ENCODE data around the gene ITGA6. TPM values are rescaled to one million over a fixed set of nuclear protein-coding genes. Genes with fewer than 3 reads are reported as not detected.

The ITGA6 gene
- total RNA-seq, 1 donor from 2014 or later: 35.3 TPM

DNA sequence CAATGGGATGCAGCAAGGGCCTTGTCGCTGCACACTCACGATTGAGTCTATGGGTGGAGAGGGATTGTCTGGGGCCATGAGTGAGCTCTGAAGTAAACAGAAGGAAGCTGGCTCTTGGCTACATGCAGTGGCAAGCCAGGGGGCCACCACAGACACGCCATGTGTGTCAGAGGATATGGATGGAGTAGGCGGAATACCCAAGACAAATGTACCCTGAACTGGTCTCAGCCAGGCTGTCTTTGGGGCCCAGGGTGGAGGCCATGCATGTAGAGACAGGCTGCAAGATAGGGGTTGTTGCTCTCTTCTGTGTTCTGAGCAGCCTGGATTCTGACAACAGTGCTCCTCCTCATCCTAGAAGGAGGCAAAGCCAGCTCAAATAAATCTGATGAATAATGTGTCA is 24.0 kb upstream of the ITGA6 start:
- H3K9me3 ChIP-seq (ENCODE audit: insufficient read depth, low read depth, low read length): no peaks in the 10 kb centered on the region
- no peaks in the 10 kb centered on the region for H4K20me1 ChIP-seq (ENCODE audit: insufficient read depth, low read length)
- peaks cover 6% of the 10 kb centered on the region for H3K4me1 Mint-ChIP-seq (ENCODE audit: low read depth, unreplicated experiment)
- H3K27ac Mint-ChIP-seq (ENCODE audit: unreplicated experiment): no peak overlapping the region
- peaks cover 1% of the 10 kb centered on the region for H3K9me3 Mint-ChIP-seq (ENCODE audit: unreplicated experiment)
- no peaks in the 10 kb centered on the region for H3K36me3 Mint-ChIP-seq (ENCODE audit: low read depth, unreplicated experiment)
- no peak overlapping the region for H3K4me3 Mint-ChIP-seq (ENCODE audit: unreplicated experiment)
- no peak for TF ChIP-seq EZH2 (IDR thresholded peaks at IDR 0.05; ENCODE audit: insufficient read depth, low read length)
- TF ChIP-seq, protein P1, sequence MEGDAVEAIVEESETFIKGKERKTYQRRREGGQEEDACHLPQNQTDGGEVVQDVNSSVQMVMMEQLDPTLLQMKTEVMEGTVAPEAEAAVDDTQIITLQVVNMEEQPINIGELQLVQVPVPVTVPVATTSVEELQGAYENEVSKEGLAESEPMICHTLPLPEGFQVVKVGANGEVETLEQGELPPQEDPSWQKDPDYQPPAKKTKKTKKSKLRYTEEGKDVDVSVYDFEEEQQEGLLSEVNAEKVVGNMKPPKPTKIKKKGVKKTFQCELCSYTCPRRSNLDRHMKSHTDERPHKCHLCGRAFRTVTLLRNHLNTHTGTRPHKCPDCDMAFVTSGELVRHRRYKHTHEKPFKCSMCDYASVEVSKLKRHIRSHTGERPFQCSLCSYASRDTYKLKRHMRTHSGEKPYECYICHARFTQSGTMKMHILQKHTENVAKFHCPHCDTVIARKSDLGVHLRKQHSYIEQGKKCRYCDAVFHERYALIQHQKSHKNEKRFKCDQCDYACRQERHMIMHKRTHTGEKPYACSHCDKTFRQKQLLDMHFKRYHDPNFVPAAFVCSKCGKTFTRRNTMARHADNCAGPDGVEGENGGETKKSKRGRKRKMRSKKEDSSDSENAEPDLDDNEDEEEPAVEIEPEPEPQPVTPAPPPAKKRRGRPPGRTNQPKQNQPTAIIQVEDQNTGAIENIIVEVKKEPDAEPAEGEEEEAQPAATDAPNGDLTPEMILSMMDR (IDR thresholded peaks at IDR 0.05; ENCODE audit: insufficient read depth, low read depth, low read length): no peak
- peaks cover 5% of the 10 kb centered on the region for H3K4me1 ChIP-seq (ENCODE audit: insufficient read depth, low read length)
- no peaks in the 10 kb centered on the region for H3K27me3 ChIP-seq (ENCODE audit: insufficient read depth, low read length)
- no peak overlapping the region for H3K9ac ChIP-seq (ENCODE audit: low read length)
- H3K27me3 Mint-ChIP-seq (ENCODE audit: low read depth, unreplicated experiment): no peaks in the 10 kb centered on the region
- no peaks in the 10 kb centered on the region for H3K79me2 ChIP-seq (ENCODE audit: insufficient read depth, low read length)
- no peak overlapping the region for H3K27ac ChIP-seq (ENCODE audit: low read depth, low read length)
- DNase-seq (ENCODE audit: low read depth): no peak
- no peak overlapping the region for H2AFZ ChIP-seq (ENCODE audit: low read depth, low read length)
- no peaks in the 10 kb centered on the region for H3K36me3 ChIP-seq (ENCODE audit: insufficient read depth, low read length)
- H3K4me2 ChIP-seq (ENCODE audit: low read length): no peak overlapping the region
- FAIRE-seq: no peak
- no peak overlapping the region for H3K4me3 ChIP-seq (ENCODE audit: insufficient read depth, low read depth, low read length)

DNA sequence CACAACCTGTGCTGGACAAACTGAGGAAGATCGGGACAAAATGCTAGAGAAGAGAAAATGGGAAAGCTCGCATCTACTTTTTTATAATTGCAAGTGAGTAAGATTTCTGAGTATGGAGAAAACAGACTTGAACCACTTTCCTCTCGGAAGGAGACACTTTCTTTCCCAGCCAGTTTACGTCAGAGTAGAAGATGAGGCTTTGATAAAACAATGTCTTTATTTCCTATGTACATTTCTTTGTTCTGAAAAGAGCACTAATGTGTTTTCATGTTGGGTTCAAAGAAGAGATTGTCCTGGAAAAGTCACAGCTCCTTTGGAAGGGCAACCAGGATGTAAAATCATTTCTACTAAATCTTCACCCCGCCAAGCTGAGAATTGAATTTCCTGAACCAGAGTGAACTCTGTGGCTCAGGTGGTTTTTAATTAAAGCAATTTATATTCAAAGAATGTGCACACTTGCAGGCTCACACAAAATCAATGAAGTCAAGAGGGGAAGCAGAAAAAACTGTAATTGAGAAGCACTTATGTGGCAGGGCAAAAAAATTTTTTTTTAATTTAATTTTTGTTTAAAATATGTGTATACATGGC is 23.4 kb upstream of the ITGA6 start:
- Mint-ChIP-seq H3K27me3 (ENCODE audit: low read depth, unreplicated experiment) (no peaks in the 10 kb centered on the region), H3K27ac (ENCODE audit: unreplicated experiment) (no peak overlapping the region), H3K4me1 (ENCODE audit: low read depth, unreplicated experiment) (peaks cover 6% of the 10 kb centered on the region), H3K9me3 (ENCODE audit: unreplicated experiment) (peaks cover 1% of the 10 kb centered on the region), H3K36me3 (ENCODE audit: low read depth, unreplicated experiment) (no peaks in the 10 kb centered on the region), H3K4me3 (ENCODE audit: unreplicated experiment) (no peak overlapping the region)
- H3K4me2 ChIP-seq (ENCODE audit: low read length): no peak overlapping the region
- DNase-seq (ENCODE audit: low read depth) (no peak), FAIRE-seq (no peak)
- no peak overlapping the region for H3K27ac ChIP-seq (ENCODE audit: low read depth, low read length)
- peaks cover 3% of the 10 kb centered on the region for H3K27me3 ChIP-seq (ENCODE audit: insufficient read depth, low read length)
- TF ChIP-seq EZH2 (IDR thresholded peaks at IDR 0.05; ENCODE audit: insufficient read depth, low read length): no peak
- TF ChIP-seq, protein P1 (IDR thresholded peaks at IDR 0.05; ENCODE audit: insufficient read depth, low read depth, low read length): no peak
- H3K9me3 ChIP-seq (ENCODE audit: insufficient read depth, low read depth, low read length): no peaks in the 10 kb centered on the region
- H3K4me1 ChIP-seq (ENCODE audit: insufficient read depth, low read length): peaks cover 5% of the 10 kb centered on the region
- no peak overlapping the region for H2AFZ ChIP-seq (ENCODE audit: low read depth, low read length)
- no peak overlapping the region for H3K4me3 ChIP-seq (ENCODE audit: insufficient read depth, low read depth, low read length)
- no peaks in the 10 kb centered on the region for H3K79me2 ChIP-seq (ENCODE audit: insufficient read depth, low read length)
- no peaks in the 10 kb centered on the region for H4K20me1 ChIP-seq (ENCODE audit: insufficient read depth, low read length)
- no peaks in the 10 kb centered on the region for H3K36me3 ChIP-seq (ENCODE audit: insufficient read depth, low read length)
- no peak overlapping the region for H3K9ac ChIP-seq (ENCODE audit: low read length)

DNA sequence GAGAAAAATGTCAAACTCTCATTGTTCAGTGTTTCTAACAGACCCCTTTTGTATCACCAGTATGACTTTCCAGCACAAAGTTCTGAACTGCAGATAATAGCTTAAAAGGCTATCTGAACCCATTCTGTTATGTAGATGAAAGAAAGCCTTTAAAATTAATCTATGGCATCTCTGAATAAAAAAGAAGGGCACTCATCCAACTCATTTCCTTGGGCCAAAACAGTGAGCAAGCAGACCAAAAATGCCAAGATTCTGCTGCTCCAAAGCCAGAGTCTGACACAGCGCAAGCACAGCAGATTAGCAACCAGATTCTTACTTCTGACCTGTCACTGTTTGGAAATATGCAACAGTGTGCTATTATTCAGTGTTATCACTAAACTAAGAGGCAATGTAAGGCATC is 22.6 kb upstream of the ITGA6 start:
- Mint-ChIP-seq H3K9me3 (ENCODE audit: unreplicated experiment) (peaks cover 1% of the 10 kb centered on the region), H3K4me3 (ENCODE audit: unreplicated experiment) (no peak overlapping the region), H3K27ac (ENCODE audit: unreplicated experiment) (no peak overlapping the region), H3K4me1 (ENCODE audit: low read depth, unreplicated experiment) (peaks cover 6% of the 10 kb centered on the region), H3K36me3 (ENCODE audit: low read depth, unreplicated experiment) (no peaks in the 10 kb centered on the region), H3K27me3 (ENCODE audit: low read depth, unreplicated experiment) (no peaks in the 10 kb centered on the region)
- no peak overlapping the region for H3K4me3 ChIP-seq (ENCODE audit: insufficient read depth, low read depth, low read length)
- H3K27me3 ChIP-seq (ENCODE audit: insufficient read depth, low read length): peaks cover 3% of the 10 kb centered on the region
- TF ChIP-seq, protein P1 (IDR thresholded peaks at IDR 0.05; ENCODE audit: insufficient read depth, low read depth, low read length): no peak
- no peak for TF ChIP-seq EZH2 (IDR thresholded peaks at IDR 0.05; ENCODE audit: insufficient read depth, low read length)
- H3K79me2 ChIP-seq (ENCODE audit: insufficient read depth, low read length): no peaks in the 10 kb centered on the region
- H3K36me3 ChIP-seq (ENCODE audit: insufficient read depth, low read length): no peaks in the 10 kb centered on the region
- peaks cover 5% of the 10 kb centered on the region for H3K4me1 ChIP-seq (ENCODE audit: insufficient read depth, low read length)
- no peaks in the 10 kb centered on the region for H4K20me1 ChIP-seq (ENCODE audit: insufficient read depth, low read length)
- H3K27ac ChIP-seq (ENCODE audit: low read depth, low read length): no peak overlapping the region
- peak; percentile 87 for FAIRE-seq
- no peaks in the 10 kb centered on the region for H3K9me3 ChIP-seq (ENCODE audit: insufficient read depth, low read depth, low read length)
- H2AFZ ChIP-seq (ENCODE audit: low read depth, low read length): no peak overlapping the region
- DNase-seq (ENCODE audit: low read depth): peak; percentile 90
- H3K9ac ChIP-seq (ENCODE audit: low read length): no peak overlapping the region
- peak overlapping the region; percentile 34 for H3K4me2 ChIP-seq (ENCODE audit: low read length)

Data from astrocyte (in vitro differentiated cells and primary cell).